Neuronal stem cell (in vitro differentiated cells): ENCODE measurements around the gene MEG3.

Source experiments
- DNase-seq: peaks from one replicate; pipeline ENCODE4 v3.0.0-alpha.2; 2013; ENCODE audit warnings: low spot score
- H2AFZ ChIP-seq: one replicate; pipeline ENCODE4 v1.6.1; 2013; ENCODE audit warnings: mild to moderate bottlenecking, low read length, inconsistent platforms
- H2AK5ac ChIP-seq: 2 replicates; pipeline ENCODE4 v1.6.1; 2013; ENCODE audit warnings: low read depth, mild to moderate bottlenecking, inconsistent platforms, low read length, moderate library complexity, mixed read lengths
- H2BK120ac ChIP-seq: 2 replicates; pipeline ENCODE4 v1.6.1; 2013; ENCODE audit warnings: low read depth, mild to moderate bottlenecking, inconsistent platforms, low read length, moderate library complexity, mixed read lengths
- H2BK12ac ChIP-seq: one replicate; pipeline ENCODE4 v1.6.1; 2013; ENCODE audit warnings: low read length, inconsistent platforms
- H2BK15ac ChIP-seq: 2 replicates; pipeline ENCODE4 v1.6.1; 2013; ENCODE audit warnings: mild to moderate bottlenecking, low read length, inconsistent platforms, mixed read lengths
- H2BK5ac ChIP-seq: one replicate; pipeline ENCODE4 v1.6.1; 2013; ENCODE audit warnings: inconsistent platforms, mild to moderate bottlenecking, low read length, moderate library complexity
- H3K14ac ChIP-seq: one replicate; pipeline ENCODE4 v1.6.1; 2013; ENCODE audit warnings: low read length, inconsistent platforms
- H3K18ac ChIP-seq: 2 replicates; pipeline ENCODE4 v1.6.1; 2013; ENCODE audit warnings: low read length, inconsistent platforms
- H3K23ac ChIP-seq: 2 replicates; pipeline ENCODE4 v1.6.1; 2013; ENCODE audit warnings: low read depth, mild to moderate bottlenecking, mixed read lengths, low read length, inconsistent platforms; ENCODE audit not compliant: poor library complexity
- H3K27ac ChIP-seq: replicated peaks from 3 replicates; pipeline ENCODE4 v1.5.1; 2013; ENCODE audit warnings: low read length, inconsistent platforms
- H3K27me3 ChIP-seq, 3 experiments: 2 replicates each; pipeline ENCODE4 v1.6.1; 2013; ENCODE audit warnings: low read length in 3 of 3, mild to moderate bottlenecking in 2 of 3, inconsistent platforms in 1 of 3, low read depth in 1 of 3, mixed read lengths in 1 of 3, moderate library complexity in 1 of 3; ENCODE audit not compliant: control insufficient read depth in 3 of 3, insufficient read depth in 3 of 3
- H3K36me3 ChIP-seq, 2 donors: replicated peaks in 1 of 2; 2 replicates each; pipeline ENCODE4 v1.6.1; 2013; ENCODE audit warnings: low read length in 2 of 2; ENCODE audit not compliant: control insufficient read depth in 2 of 2, insufficient read depth in 2 of 2
- H3K4ac ChIP-seq: 2 replicates; pipeline ENCODE4 v1.6.1; 2013; ENCODE audit warnings: inconsistent platforms, mild to moderate bottlenecking, low read length, moderate library complexity
- H3K4me1 ChIP-seq, 2 donors: 1 replicate in 1 of 2; 2 replicates in 1 of 2; pipeline ENCODE4 v1.6.1; 2013; ENCODE audit warnings: low read length in 2 of 2, low read depth in 1 of 2; ENCODE audit not compliant: control insufficient read depth in 2 of 2, insufficient read depth in 1 of 2
- H3K4me2 ChIP-seq: one replicate; pipeline ENCODE4 v1.6.1; 2013; ENCODE audit warnings: mild to moderate bottlenecking, low read length, inconsistent platforms; ENCODE audit not compliant: insufficient read depth, poor library complexity, severe bottlenecking
- H3K4me3 ChIP-seq, 2 donors: 2 replicates each; pipeline ENCODE4 v1.5.1; 2013; ENCODE audit warnings: low read length in 2 of 2, mild to moderate bottlenecking in 2 of 2, inconsistent platforms in 1 of 2, moderate library complexity in 1 of 2
- H3K79me1 ChIP-seq: one replicate; pipeline ENCODE4 v1.6.1; 2013; ENCODE audit warnings: low read depth, mild to moderate bottlenecking, inconsistent platforms, low read length, moderate library complexity
- H3K9ac ChIP-seq: one replicate; pipeline ENCODE4 v1.6.1; 2013; ENCODE audit warnings: mild to moderate bottlenecking, low read depth, low read length, inconsistent platforms; ENCODE audit not compliant: poor library complexity
- H3K9me3 ChIP-seq, 2 donors: replicated peaks in 1 of 2; 2 replicates each; pipeline versions ENCODE3 to v1.6.1; 2013; ENCODE audit warnings: low read length in 2 of 2, mild to moderate bottlenecking in 2 of 2, inconsistent platforms in 1 of 2, low read depth in 1 of 2, mixed read lengths in 1 of 2, moderate library complexity in 1 of 2; ENCODE audit not compliant: control insufficient read depth in 2 of 2, insufficient read depth in 1 of 2
- H4K8ac ChIP-seq: one replicate; pipeline ENCODE4 v1.6.1; 2013; ENCODE audit warnings: low read depth, mild to moderate bottlenecking, inconsistent platforms, low read length, moderate library complexity
- H4K91ac ChIP-seq: one replicate; pipeline ENCODE4 v1.6.1; 2013; ENCODE audit warnings: low read length, low read depth, mild to moderate bottlenecking, inconsistent platforms; ENCODE audit not compliant: poor library complexity
- WGBS, 2 donors: extraction: QIAGEN DNeasy Blood & Tissue Kit; methylation state at CpG; one replicate each; pipeline ENCODE4 v1.1.7; 2013; ENCODE audit warnings: missing lambda C conversion rate in 2 of 2, mixed read lengths in 1 of 2; ENCODE audit not compliant: insufficient read length in 2 of 2, insufficient replicate concordance in 1 of 2; ENCODE audit errors: extremely low coverage in 2 of 2; 5-methylcytosine and 5-hydroxymethylcytosine counted together

The MEG3 gene

GRCh38 chr14:100832311-100832960, 6.5 kb downstream of the MEG3 start:
- H3K9ac ChIP-seq: peak overlapping the region; percentile 38
- H3K27ac ChIP-seq: peak overlapping the region; percentile 100
- no peaks in the 10 kb centered on the region for H3K27me3 ChIP-seq
- no peak overlapping the region for H3K4me2 ChIP-seq
- H2BK12ac ChIP-seq: no peak overlapping the region
- peak; percentile 94 for DNase-seq
- peaks cover 7% of the 10 kb centered on the region in 2 donors for H3K9me3 ChIP-seq
- no CpG with 5 or more reads among the region's 21 CpGs for WGBS, 2 donors
- no peak overlapping the region for H4K8ac ChIP-seq
- peaks cover 33 to 48% of the 10 kb centered on the region in 2 donors for H3K4me1 ChIP-seq
- H3K23ac ChIP-seq: no peak overlapping the region
- H2BK120ac ChIP-seq: peak overlapping the region; percentile 96
- no peak overlapping the region for H3K4ac ChIP-seq
- H4K91ac ChIP-seq: no peak overlapping the region
- no peaks in the 10 kb centered on the region for H3K36me3 ChIP-seq
- H2AK5ac ChIP-seq: peak overlapping the region; percentile 40
- H3K4me3 ChIP-seq: no peak overlapping the region
- H3K14ac ChIP-seq: no peak overlapping the region
- peak overlapping the region; percentile 90 for H3K18ac ChIP-seq
- H2BK15ac ChIP-seq: no peak overlapping the region
- H3K79me1 ChIP-seq: peaks cover 3% of the 10 kb centered on the region
- peak overlapping the region; percentile 12 for H2AFZ ChIP-seq
- no peak overlapping the region for H2BK5ac ChIP-seq

GRCh38 chr14:100834082-100834793, 8.3 kb downstream of the MEG3 start:
- H3K4me1 ChIP-seq: peaks cover 51 to 53% of the 10 kb centered on the region in 2 donors

GRCh38 chr14:100834794-100835547, 9.1 kb downstream of the MEG3 start:
- H3K4me1 ChIP-seq: peaks cover 52 to 53% of the 10 kb centered on the region in 2 donors
- H3K36me3 ChIP-seq: no peaks in the 10 kb centered on the region
- no CpG with 5 or more reads among the region's 29 CpGs for WGBS, 2 donors

More at GRCh38 chr14:100834082-100834793, 8.3 kb downstream of the MEG3 start:
- H2AK5ac ChIP-seq: peak overlapping the region; percentile 98
- H2BK5ac ChIP-seq: peak overlapping the region; percentile 100
- peak overlapping the region; percentile 100 for H2BK120ac ChIP-seq
- H3K23ac ChIP-seq: peak overlapping the region; percentile 21
- H3K4ac ChIP-seq: peak overlapping the region; percentile 10
- DNase-seq: no peak
- H3K18ac ChIP-seq: peak overlapping the region; percentile 98
- H3K27me3 ChIP-seq: no peaks in the 10 kb centered on the region
- H3K4me2 ChIP-seq: no peak overlapping the region
- peaks cover 3% of the 10 kb centered on the region for H3K79me1 ChIP-seq
- H4K91ac ChIP-seq: peak overlapping the region; percentile 99
- no peak overlapping the region for H3K9ac ChIP-seq
- peaks cover 0 to 4% of the 10 kb centered on the region in 2 donors for H3K9me3 ChIP-seq
- WGBS, 2 donors: no CpG with 5 or more reads among the region's 15 CpGs
- no peak overlapping the region for H3K14ac ChIP-seq
- peak overlapping the region; percentile 100 for H2BK12ac ChIP-seq
- H3K4me3 ChIP-seq: no peak overlapping the region
- no peak overlapping the region for H4K8ac ChIP-seq
- H2AFZ ChIP-seq: no peak overlapping the region
- no peak overlapping the region for H2BK15ac ChIP-seq
- H3K27ac ChIP-seq: peak overlapping the region; percentile 100
- H3K36me3 ChIP-seq: no peaks in the 10 kb centered on the region

More at GRCh38 chr14:100834794-100835547, 9.1 kb downstream of the MEG3 start:
- Histone ChIP-seq H3K4me3 (no peak overlapping the region), H2BK120ac (peak overlapping the region; percentile 100), H3K9me3 (peaks cover 0 to 4% of the 10 kb centered on the region in 2 donors), H3K23ac (peak overlapping the region; percentile 21), H2BK5ac (peak overlapping the region; percentile 100), H3K4me2 (no peak overlapping the region), H3K79me1 (peaks cover 3% of the 10 kb centered on the region), H3K18ac (peak overlapping the region; percentile 98), H2BK12ac (peak overlapping the region; percentile 100), H3K27me3 (no peaks in the 10 kb centered on the region), H3K27ac (peak overlapping the region; percentile 100), H3K14ac (peak overlapping the region; percentile 49), H3K4ac (peak overlapping the region; percentile 93), H2AK5ac (peak overlapping the region; percentile 98), H4K91ac (peak overlapping the region; percentile 99), H4K8ac (peak overlapping the region; percentile 70), H2AFZ (no peak overlapping the region), H2BK15ac (peak overlapping the region; percentile 97), H3K9ac (no peak overlapping the region)
- no peak for DNase-seq
